Measurements from ENCODE around the gene RPS15.

- no peak for TF ChIP-seq MAX (IDR thresholded peaks at IDR 0.05)
- no peak for TF ChIP-seq CTCF (CRISPR knock-in tag; IDR thresholded peaks at IDR 0.05)
- TF ChIP-seq BORCS8-MEF2B (CRISPR knock-in tag; IDR thresholded peaks at IDR 0.05) = no peak
- no peak for TF ChIP-seq KAT8 (CRISPR knock-in tag; IDR thresholded peaks at IDR 0.05)
- TF ChIP-seq NFYB (CRISPR knock-in tag; IDR thresholded peaks at IDR 0.05) = no peak
- no peak for TF ChIP-seq GABPA (IDR thresholded peaks at IDR 0.05; ENCODE audit: low read depth, low read length)
- TF ChIP-seq GABPA (CRISPR knock-in tag; IDR thresholded peaks at IDR 0.05; ENCODE audit: low read depth) = no peak
- TF ChIP-seq EZH2 (conservative IDR thresholded peaks at IDR 0.05; ENCODE audit: low read depth, low read length) = no peak
- TF ChIP-seq HNRNPK (IDR thresholded peaks at IDR 0.05; ENCODE audit: low read depth, low read length, poor library complexity, severe bottlenecking) = no peak
- TF ChIP-seq, protein P1, sequence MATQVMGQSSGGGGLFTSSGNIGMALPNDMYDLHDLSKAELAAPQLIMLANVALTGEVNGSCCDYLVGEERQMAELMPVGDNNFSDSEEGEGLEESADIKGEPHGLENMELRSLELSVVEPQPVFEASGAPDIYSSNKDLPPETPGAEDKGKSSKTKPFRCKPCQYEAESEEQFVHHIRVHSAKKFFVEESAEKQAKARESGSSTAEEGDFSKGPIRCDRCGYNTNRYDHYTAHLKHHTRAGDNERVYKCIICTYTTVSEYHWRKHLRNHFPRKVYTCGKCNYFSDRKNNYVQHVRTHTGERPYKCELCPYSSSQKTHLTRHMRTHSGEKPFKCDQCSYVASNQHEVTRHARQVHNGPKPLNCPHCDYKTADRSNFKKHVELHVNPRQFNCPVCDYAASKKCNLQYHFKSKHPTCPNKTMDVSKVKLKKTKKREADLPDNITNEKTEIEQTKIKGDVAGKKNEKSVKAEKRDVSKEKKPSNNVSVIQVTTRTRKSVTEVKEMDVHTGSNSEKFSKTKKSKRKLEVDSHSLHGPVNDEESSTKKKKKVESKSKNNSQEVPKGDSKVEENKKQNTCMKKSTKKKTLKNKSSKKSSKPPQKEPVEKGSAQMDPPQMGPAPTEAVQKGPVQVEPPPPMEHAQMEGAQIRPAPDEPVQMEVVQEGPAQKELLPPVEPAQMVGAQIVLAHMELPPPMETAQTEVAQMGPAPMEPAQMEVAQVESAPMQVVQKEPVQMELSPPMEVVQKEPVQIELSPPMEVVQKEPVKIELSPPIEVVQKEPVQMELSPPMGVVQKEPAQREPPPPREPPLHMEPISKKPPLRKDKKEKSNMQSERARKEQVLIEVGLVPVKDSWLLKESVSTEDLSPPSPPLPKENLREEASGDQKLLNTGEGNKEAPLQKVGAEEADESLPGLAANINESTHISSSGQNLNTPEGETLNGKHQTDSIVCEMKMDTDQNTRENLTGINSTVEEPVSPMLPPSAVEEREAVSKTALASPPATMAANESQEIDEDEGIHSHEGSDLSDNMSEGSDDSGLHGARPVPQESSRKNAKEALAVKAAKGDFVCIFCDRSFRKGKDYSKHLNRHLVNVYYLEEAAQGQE (IDR thresholded peaks at IDR 0.05; ENCODE audit: borderline replicate concordance in 1 of 2, low read depth in 1 of 2, low read length in 2 of 2) = no peak
- no peak for TF ChIP-seq ZNF101 (CRISPR knock-in tag; IDR thresholded peaks at IDR 0.05; ENCODE audit: borderline replicate concordance, low read depth)
Observed at GRCh38 chr19:1432507-1432887, 5.7 kb upstream of the RPS15 start.
